ENCODE data around the gene AQP12B.

The AQP12B gene

DNA sequence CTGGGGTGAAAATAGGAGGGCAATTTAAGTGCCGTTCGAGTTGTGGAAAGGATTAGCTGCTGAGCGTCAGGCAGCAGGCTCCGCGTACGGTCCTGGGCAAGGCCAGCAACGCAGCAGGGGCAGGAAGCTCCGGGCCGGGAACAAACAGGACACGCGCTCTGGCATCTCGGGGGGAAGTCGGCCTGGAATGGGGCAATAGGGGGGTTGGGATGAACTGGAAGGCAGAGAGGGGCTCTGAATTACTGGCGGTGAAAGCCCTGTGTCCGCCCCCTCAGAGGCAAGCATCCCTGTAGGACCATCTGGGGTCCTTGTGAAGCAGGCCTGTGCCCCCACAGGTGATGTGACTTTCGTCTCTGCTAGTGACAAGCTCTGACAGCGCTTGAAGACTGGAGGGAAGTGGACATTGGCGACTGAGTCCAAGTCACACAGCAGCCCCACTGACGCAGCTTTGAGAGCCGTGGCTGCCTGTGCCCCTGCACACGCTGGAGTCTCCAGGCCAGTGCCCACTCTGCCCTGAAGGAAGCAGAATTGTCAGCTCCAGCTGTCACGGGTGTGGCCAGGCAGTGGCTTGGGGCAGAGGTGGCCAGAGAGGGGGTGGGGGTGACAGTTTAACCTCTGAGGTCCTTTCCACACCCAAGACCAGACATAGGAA is 35.1 kb downstream of the AQP12B start:
- peaks cover 6% of the 10 kb centered on the region; the same call in 1 of the 2 replicates for H3K9me3 ChIP-seq (ENCODE audit: insufficient read depth, low read length)
- no peak for TF ChIP-seq ZNF274 (IDR thresholded peaks at IDR 0.05; ENCODE audit: low read depth, low read length)
- TF ChIP-seq YY1 (IDR thresholded peaks at IDR 0.05; ENCODE audit: insufficient read depth, insufficient read length) = no peak
- TF ChIP-seq SUZ12 (IDR thresholded peaks at IDR 0.05; ENCODE audit: extremely low read depth, insufficient read depth, insufficient read length) = no peak
- no peaks in the 10 kb centered on the region for H3K27me3 ChIP-seq (ENCODE audit: insufficient read depth, insufficient read length)
- no peak overlapping the region for H3K4me3 ChIP-seq (ENCODE audit: insufficient read length, low read depth)
- H3K36me3 ChIP-seq (ENCODE audit: insufficient read depth, insufficient read length, low read length) = no peaks in the 10 kb centered on the region
- peaks cover 19% of the 10 kb centered on the region for H3K4me1 ChIP-seq (ENCODE audit: insufficient read depth, insufficient read length)
- H3K9ac ChIP-seq (ENCODE audit: insufficient read length, low read depth) = no peak overlapping the region
- no peak for DNase-seq (ENCODE audit: low read depth, low spot score)

DNA sequence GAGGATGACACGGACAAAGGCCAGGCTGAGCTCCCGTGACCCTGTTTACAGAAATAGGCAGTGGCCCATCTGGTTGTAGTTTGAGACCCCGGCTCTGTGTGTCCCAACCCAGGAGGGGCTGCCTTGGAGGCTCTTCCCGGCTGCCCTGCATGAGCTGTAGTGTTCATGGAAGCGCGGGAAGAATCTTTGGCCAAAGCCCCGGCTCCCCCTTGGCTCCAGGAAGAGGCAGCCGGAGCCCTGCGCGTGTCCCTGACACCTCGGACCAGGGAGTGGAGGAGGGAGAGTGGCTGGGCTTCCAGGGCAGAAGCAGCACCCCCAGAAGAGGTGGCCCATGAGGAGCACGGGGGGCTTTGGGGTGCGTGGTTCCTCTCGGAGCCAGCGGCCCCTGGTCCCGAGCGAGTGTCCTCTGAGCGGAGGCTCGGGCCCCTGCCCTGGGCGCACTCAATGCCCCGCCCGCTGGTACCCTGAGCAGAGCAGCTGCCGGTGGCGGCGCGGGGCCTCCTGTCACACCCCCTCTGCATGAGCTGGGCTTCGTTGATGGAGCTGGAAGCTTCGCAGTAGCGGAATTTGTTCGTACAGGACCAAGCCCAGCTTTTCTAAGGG is 35.7 kb downstream of the AQP12B start:
- H3K4me1 ChIP-seq (ENCODE audit: insufficient read depth, insufficient read length) = peaks cover 19% of the 10 kb centered on the region
- H3K9ac ChIP-seq (ENCODE audit: insufficient read length, low read depth) = no peak overlapping the region
- TF ChIP-seq ZNF274 (IDR thresholded peaks at IDR 0.05; ENCODE audit: low read depth, low read length) = no peak
- no peak for TF ChIP-seq YY1 (IDR thresholded peaks at IDR 0.05; ENCODE audit: insufficient read depth, insufficient read length)
- no peak for TF ChIP-seq SUZ12 (IDR thresholded peaks at IDR 0.05; ENCODE audit: extremely low read depth, insufficient read depth, insufficient read length)
- peaks cover 6% of the 10 kb centered on the region; the same call in 1 of the 2 replicates for H3K9me3 ChIP-seq (ENCODE audit: insufficient read depth, low read length)
- no peaks in the 10 kb centered on the region for H3K27me3 ChIP-seq (ENCODE audit: insufficient read depth, insufficient read length)
- no peak overlapping the region for H3K4me3 ChIP-seq (ENCODE audit: insufficient read length, low read depth)
- no peaks in the 10 kb centered on the region for H3K36me3 ChIP-seq (ENCODE audit: insufficient read depth, insufficient read length, low read length)
- no peak for DNase-seq (ENCODE audit: low read depth, low spot score)

DNA sequence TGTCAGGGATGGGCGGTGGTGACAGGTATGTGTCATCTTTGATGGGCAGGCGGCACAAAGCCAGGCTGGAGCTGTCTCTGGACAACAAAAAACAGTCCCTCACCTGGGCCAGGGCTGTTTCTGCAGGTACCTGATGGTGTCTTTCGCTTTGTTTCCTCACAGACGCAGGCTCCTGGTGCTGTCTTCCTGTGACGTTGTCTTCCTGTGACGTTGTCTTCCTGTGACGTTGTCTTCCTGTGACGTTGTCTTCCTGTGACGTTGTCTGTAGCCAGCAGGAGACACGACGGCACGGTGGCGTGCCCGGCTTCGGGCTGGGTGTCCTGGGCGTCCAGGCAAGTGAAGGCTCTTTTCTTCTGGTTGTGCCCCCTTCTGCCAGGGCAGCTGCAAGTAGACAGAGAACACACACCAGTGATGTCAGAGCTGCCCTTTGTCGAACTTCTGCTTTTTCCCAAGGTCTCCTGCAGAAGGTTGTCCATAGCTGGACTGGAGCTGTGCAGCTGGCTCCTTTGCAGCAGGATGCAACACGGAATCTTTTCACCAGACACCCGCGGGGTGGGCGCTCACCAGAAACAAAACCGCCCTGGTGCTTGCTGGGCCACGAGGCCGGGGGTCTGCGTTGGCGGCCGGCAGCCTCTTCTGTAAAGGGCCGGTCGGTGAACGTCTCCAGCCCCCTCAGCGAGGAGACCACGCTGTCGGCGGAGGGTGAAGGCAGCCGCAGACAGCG is 36.3 kb downstream of the AQP12B start:
- H3K9ac ChIP-seq (ENCODE audit: insufficient read length, low read depth) = no peak overlapping the region
- H3K9me3 ChIP-seq (ENCODE audit: insufficient read depth, low read length) = peaks cover 2% of the 10 kb centered on the region; the same call in 1 of the 2 replicates
- H3K4me1 ChIP-seq (ENCODE audit: insufficient read depth, insufficient read length) = peaks cover 19% of the 10 kb centered on the region
- H3K4me3 ChIP-seq (ENCODE audit: insufficient read length, low read depth) = no peak overlapping the region
- no peak for TF ChIP-seq YY1 (IDR thresholded peaks at IDR 0.05; ENCODE audit: insufficient read depth, insufficient read length)
- no peaks in the 10 kb centered on the region for H3K36me3 ChIP-seq (ENCODE audit: insufficient read depth, insufficient read length, low read length)
- DNase-seq (ENCODE audit: low read depth, low spot score) = no peak
- no peaks in the 10 kb centered on the region for H3K27me3 ChIP-seq (ENCODE audit: insufficient read depth, insufficient read length)

GRCh38 chr2:240645801-240646175 is 36.9 kb downstream of the AQP12B start:
- TF ChIP-seq SUZ12 (IDR thresholded peaks at IDR 0.05; ENCODE audit: extremely low read depth, insufficient read depth, insufficient read length) (no peak), ZNF274 (IDR thresholded peaks at IDR 0.05; ENCODE audit: low read depth, low read length) (no peak), YY1 (IDR thresholded peaks at IDR 0.05; ENCODE audit: insufficient read depth, insufficient read length) (no peak)
- H3K4me1 ChIP-seq (ENCODE audit: insufficient read depth, insufficient read length) = peaks cover 19% of the 10 kb centered on the region
- H3K4me3 ChIP-seq (ENCODE audit: insufficient read length, low read depth) = no peak overlapping the region
- no peak for DNase-seq (ENCODE audit: low read depth, low spot score)
- H3K9ac ChIP-seq (ENCODE audit: insufficient read length, low read depth) = no peak overlapping the region
- H3K36me3 ChIP-seq (ENCODE audit: insufficient read depth, insufficient read length, low read length) = no peaks in the 10 kb centered on the region
- no peaks in the 10 kb centered on the region for H3K27me3 ChIP-seq (ENCODE audit: insufficient read depth, insufficient read length)
- no peaks in the 10 kb centered on the region for H3K9me3 ChIP-seq (ENCODE audit: insufficient read depth, low read length)

DNA sequence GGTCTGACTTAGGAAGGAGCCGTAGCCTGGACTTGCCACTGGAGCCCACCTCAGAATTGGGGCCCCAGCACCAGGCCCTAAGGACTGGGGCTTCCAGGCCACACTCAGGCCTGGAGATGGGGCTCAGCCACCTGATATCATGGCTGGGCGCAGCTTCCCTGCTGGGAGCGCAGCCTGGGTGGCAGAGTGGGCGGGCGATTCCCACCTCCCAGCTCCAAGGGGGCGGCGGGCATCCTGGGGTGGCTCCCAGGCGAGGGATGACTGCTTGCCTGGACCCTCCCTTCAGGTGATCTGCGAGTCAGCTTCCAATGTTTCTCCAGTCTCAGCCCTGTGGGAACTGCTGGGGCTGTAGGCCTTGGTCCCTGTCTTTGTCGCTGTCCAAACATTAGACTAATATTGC is 37.3 kb downstream of the AQP12B start:
- no peak for DNase-seq (ENCODE audit: low read depth, low spot score)
- Histone ChIP-seq H3K27me3 (ENCODE audit: insufficient read depth, insufficient read length) (peaks cover 4% of the 10 kb centered on the region), H3K4me1 (ENCODE audit: insufficient read depth, insufficient read length) (peaks cover 19% of the 10 kb centered on the region), H3K9me3 (ENCODE audit: insufficient read depth, low read length) (no peaks in the 10 kb centered on the region), H3K4me3 (ENCODE audit: insufficient read length, low read depth) (no peak overlapping the region), H3K9ac (ENCODE audit: insufficient read length, low read depth) (no peak overlapping the region), H3K36me3 (ENCODE audit: insufficient read depth, insufficient read length, low read length) (no peaks in the 10 kb centered on the region)
- TF ChIP-seq ZNF274 (IDR thresholded peaks at IDR 0.05; ENCODE audit: low read depth, low read length) (no peak), SUZ12 (IDR thresholded peaks at IDR 0.05; ENCODE audit: extremely low read depth, insufficient read depth, insufficient read length) (no peak), YY1 (IDR thresholded peaks at IDR 0.05; ENCODE audit: insufficient read depth, insufficient read length) (no peak)

- no peak for DNase-seq (ENCODE audit: low read depth, low spot score)
- Histone ChIP-seq H3K27me3 (ENCODE audit: insufficient read depth, insufficient read length) (peaks cover 6% of the 10 kb centered on the region), H3K4me3 (ENCODE audit: insufficient read length, low read depth) (no peak overlapping the region), H3K36me3 (ENCODE audit: insufficient read depth, insufficient read length, low read length) (no peaks in the 10 kb centered on the region), H3K4me1 (ENCODE audit: insufficient read depth, insufficient read length) (peaks cover 19% of the 10 kb centered on the region), H3K9me3 (ENCODE audit: insufficient read depth, low read length) (no peaks in the 10 kb centered on the region), H3K9ac (ENCODE audit: insufficient read length, low read depth) (no peak overlapping the region)
- TF ChIP-seq ZNF274 (IDR thresholded peaks at IDR 0.05; ENCODE audit: low read depth, low read length) = no peak
- no peak for TF ChIP-seq YY1 (IDR thresholded peaks at IDR 0.05; ENCODE audit: insufficient read depth, insufficient read length)
These were observed 37.8 kb downstream of the AQP12B start for GRCh38 chr2:240644859-240645301.

GRCh38 chr2:240644171-240644651 is 38.5 kb downstream of the AQP12B start:
- no peaks in the 10 kb centered on the region for H3K36me3 ChIP-seq (ENCODE audit: insufficient read depth, insufficient read length, low read length)
- H3K4me3 ChIP-seq (ENCODE audit: insufficient read length, low read depth) = no peak overlapping the region
- no peak for DNase-seq (ENCODE audit: low read depth, low spot score)
- no peaks in the 10 kb centered on the region for H3K9me3 ChIP-seq (ENCODE audit: insufficient read depth, low read length)
- peaks cover 19% of the 10 kb centered on the region for H3K4me1 ChIP-seq (ENCODE audit: insufficient read depth, insufficient read length)
- TF ChIP-seq YY1 (IDR thresholded peaks at IDR 0.05; ENCODE audit: insufficient read depth, insufficient read length) = no peak
- TF ChIP-seq ZNF274 (IDR thresholded peaks at IDR 0.05; ENCODE audit: low read depth, low read length) = no peak
- TF ChIP-seq SUZ12 (IDR thresholded peaks at IDR 0.05; ENCODE audit: extremely low read depth, insufficient read depth, insufficient read length) = no peak
- no peak overlapping the region for H3K9ac ChIP-seq (ENCODE audit: insufficient read length, low read depth)
- peaks cover 13% of the 10 kb centered on the region for H3K27me3 ChIP-seq (ENCODE audit: insufficient read depth, insufficient read length)
